ENCODE data around the gene NSD1. TPM values are rescaled to one million over a fixed set of nuclear protein-coding genes. Genes with fewer than 3 reads are reported as not detected.
A peak's percentile ranks its signal among the peaks of the same experiment; 100 is the strongest.

NSD1 gene
- total RNA-seq, 2 donors from 2014 or later = 150 to 190 TPM

GRCh38 chr5:177099422-177100093 is 34.0 kb upstream of the NSD1 start:
- Histone ChIP-seq H3K27ac (ENCODE audit: low read depth, low read length) (no peak overlapping the region), H3K9me3 (ENCODE audit: control insufficient read depth, low read length) (no peaks in the 10 kb centered on the region), H3K36me3 (ENCODE audit: control insufficient read depth, insufficient read depth, low read length) (no peaks in the 10 kb centered on the region), H3K4me1 (ENCODE audit: control insufficient read depth, insufficient read depth, low read length) (no peaks in the 10 kb centered on the region), H3K9ac (ENCODE audit: extremely low read depth, low read length, poor library complexity, severe bottlenecking) (no peak overlapping the region), H3K4me3 (ENCODE audit: low read length) (no peak overlapping the region), H3K27me3 (ENCODE audit: control insufficient read depth, insufficient read depth, low read length, poor library complexity, severe bottlenecking) (no peaks in the 10 kb centered on the region)
- H3K9me3 Mint-ChIP-seq = no peaks in the 10 kb centered on the region
- H3K27me3 Mint-ChIP-seq (ENCODE audit: insufficient read depth) = no peaks in the 10 kb centered on the region
- peaks cover 7% of the 10 kb centered on the region for H3K4me1 Mint-ChIP-seq
- DNase-seq = peak; percentile 71
- H3K4me3 Mint-ChIP-seq = no peak overlapping the region
- TF ChIP-seq CTCF (conservative IDR thresholded peaks at IDR 0.05) = peak; percentile 14
- peaks cover 14% of the 10 kb centered on the region for H3K36me3 Mint-ChIP-seq (ENCODE audit: low read depth)
- WGBS, 2 experiments (ENCODE audit: insufficient coverage in 1 of 2, insufficient read length in 1 of 2) = 73 to 80% methylated on average over 4 to 13 of the region's 13 CpGs
- H3K27ac Mint-ChIP-seq = no peak overlapping the region

GRCh38 chr5:177100714-177101121 is 32.9 kb upstream of the NSD1 start:
- H3K36me3 ChIP-seq (ENCODE audit: control insufficient read depth, insufficient read depth, low read length) = no peaks in the 10 kb centered on the region
- H3K9ac ChIP-seq (ENCODE audit: extremely low read depth, low read length, poor library complexity, severe bottlenecking) = no peak overlapping the region
- peaks cover 5% of the 10 kb centered on the region for H3K4me1 Mint-ChIP-seq
- no peak overlapping the region for H3K4me3 Mint-ChIP-seq
- H3K36me3 Mint-ChIP-seq (ENCODE audit: low read depth) = peaks cover 10% of the 10 kb centered on the region
- no peaks in the 10 kb centered on the region for H3K27me3 ChIP-seq (ENCODE audit: control insufficient read depth, insufficient read depth, low read length, poor library complexity, severe bottlenecking)
- no peaks in the 10 kb centered on the region for H3K27me3 Mint-ChIP-seq (ENCODE audit: insufficient read depth)
- H3K9me3 Mint-ChIP-seq = no peaks in the 10 kb centered on the region
- H3K4me1 ChIP-seq (ENCODE audit: control insufficient read depth, insufficient read depth, low read length) = no peaks in the 10 kb centered on the region
- no peak overlapping the region for H3K4me3 ChIP-seq (ENCODE audit: low read length)
- TF ChIP-seq CTCF (conservative IDR thresholded peaks at IDR 0.05) = no peak
- H3K27ac Mint-ChIP-seq = no peak overlapping the region
- no peak for DNase-seq
- H3K27ac ChIP-seq (ENCODE audit: low read depth, low read length) = no peak overlapping the region
- WGBS, 2 experiments (ENCODE audit: insufficient coverage in 1 of 2, insufficient read length in 1 of 2) = 84 to 85% methylated on average over 3 to 6 of the region's 6 CpGs
- no peaks in the 10 kb centered on the region for H3K9me3 ChIP-seq (ENCODE audit: control insufficient read depth, low read length)

GRCh38 chr5:177103523-177104253 is 29.9 kb upstream of the NSD1 start:
- Mint-ChIP-seq H3K4me1 (peaks cover 3% of the 10 kb centered on the region), H3K9me3 (no peaks in the 10 kb centered on the region), H3K27ac (no peak overlapping the region), H3K4me3 (no peak overlapping the region), H3K36me3 (ENCODE audit: low read depth) (no peaks in the 10 kb centered on the region), H3K27me3 (ENCODE audit: insufficient read depth) (no peaks in the 10 kb centered on the region)
- H3K36me3 ChIP-seq (ENCODE audit: control insufficient read depth, insufficient read depth, low read length) = no peaks in the 10 kb centered on the region
- no peaks in the 10 kb centered on the region for H3K9me3 ChIP-seq (ENCODE audit: control insufficient read depth, low read length)
- H3K27ac ChIP-seq (ENCODE audit: low read depth, low read length) = no peak overlapping the region
- TF ChIP-seq CTCF (conservative IDR thresholded peaks at IDR 0.05) = no peak
- no peak overlapping the region for H3K4me3 ChIP-seq (ENCODE audit: low read length)
- H3K27me3 ChIP-seq (ENCODE audit: control insufficient read depth, insufficient read depth, low read length, poor library complexity, severe bottlenecking) = no peaks in the 10 kb centered on the region
- DNase-seq = no peak
- H3K4me1 ChIP-seq (ENCODE audit: control insufficient read depth, insufficient read depth, low read length) = no peaks in the 10 kb centered on the region
- no peak overlapping the region for H3K9ac ChIP-seq (ENCODE audit: extremely low read depth, low read length, poor library complexity, severe bottlenecking)
- WGBS, 2 experiments (ENCODE audit: insufficient coverage in 1 of 2, insufficient read length in 1 of 2) = 80 to 87% methylated on average over 6 to 9 of the region's 9 CpGs
